ENCODE results near the gene KCNQ4.
A peak's percentile ranks its signal among the peaks of the same experiment; 100 is the strongest.

The KCNQ4 gene

DNA sequence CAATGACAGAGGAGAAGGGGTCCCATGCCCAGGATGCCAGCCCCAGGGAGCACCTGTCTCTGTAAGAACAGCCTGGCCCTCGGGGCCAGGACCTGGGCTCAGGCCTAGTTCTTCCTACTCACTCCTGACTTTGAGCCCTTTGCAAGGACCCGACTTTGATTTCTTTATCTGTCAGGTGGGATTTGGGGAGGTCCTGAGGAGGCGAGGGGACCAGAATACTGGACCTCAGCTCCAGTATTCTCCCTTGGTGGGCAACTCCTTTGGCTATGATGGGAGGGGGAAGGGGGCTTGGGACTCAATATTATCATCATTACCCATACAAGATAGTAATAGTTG lies 18.1 kb downstream of the KCNQ4 start:
- no peak for TF ChIP-seq GATA1 (IDR thresholded peaks at IDR 0.05; ENCODE audit: low read depth, low read length)
- no peak for TF ChIP-seq POLR2A (IDR thresholded peaks at IDR 0.05; ENCODE audit: low read length)
- no peak for DNase-seq

GRCh38 chr1:40802078-40802741 lies 18.6 kb downstream of the KCNQ4 start:
- DNase-seq: peak; percentile 91 to 93
- TF ChIP-seq POLR2A (IDR thresholded peaks at IDR 0.05; ENCODE audit: low read length): no peak
- no peak for TF ChIP-seq GATA1 (IDR thresholded peaks at IDR 0.05; ENCODE audit: low read depth, low read length)

DNA sequence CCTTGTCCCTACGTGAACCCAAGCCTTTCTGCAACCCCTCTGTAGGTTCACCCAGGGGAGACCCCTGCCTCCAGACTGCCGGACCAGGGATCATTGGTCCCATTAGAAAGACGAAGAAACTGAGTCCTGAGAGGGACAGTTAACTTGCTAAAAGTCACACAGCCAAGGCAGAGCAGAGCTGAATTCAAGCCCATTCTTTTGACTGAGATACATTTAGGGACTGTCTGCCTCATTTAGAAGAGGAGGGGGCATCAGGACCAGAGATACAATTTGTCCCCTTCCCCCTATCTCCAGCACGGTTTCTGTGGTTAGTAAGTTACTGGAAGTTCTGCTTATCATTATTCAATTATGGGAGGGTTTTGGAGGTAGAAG lies 19.1 kb downstream of the KCNQ4 start:
- TF ChIP-seq POLR2A (IDR thresholded peaks at IDR 0.05; ENCODE audit: low read length) (no peak), GATA1 (IDR thresholded peaks at IDR 0.05; ENCODE audit: low read depth, low read length) (no peak)
- peak in 1 of 2 experiments; percentile 42 for DNase-seq

GRCh38 chr1:40803447-40803846 lies 19.9 kb downstream of the KCNQ4 start:
- TF ChIP-seq GATA1 (IDR thresholded peaks at IDR 0.05; ENCODE audit: low read depth, low read length) (no peak), POLR2A (IDR thresholded peaks at IDR 0.05; ENCODE audit: low read length) (no peak)
- DNase-seq: no peak

- no peak for TF ChIP-seq POLR2A (IDR thresholded peaks at IDR 0.05; ENCODE audit: low read length)
- TF ChIP-seq GATA1 (IDR thresholded peaks at IDR 0.05; ENCODE audit: low read depth, low read length): no peak
- no peak for DNase-seq
These were observed 20.3 kb downstream of the KCNQ4 start for GRCh38 chr1:40803902-40804301.

GRCh38 chr1:40806240-40806639 lies 22.7 kb downstream of the KCNQ4 start:
- TF ChIP-seq POLR2A (IDR thresholded peaks at IDR 0.05; ENCODE audit: low read length): no peak
- no peak for TF ChIP-seq GATA1 (IDR thresholded peaks at IDR 0.05; ENCODE audit: low read depth, low read length)
- no peak for DNase-seq

- no peak for TF ChIP-seq GATA1 (IDR thresholded peaks at IDR 0.05; ENCODE audit: low read depth, low read length)
- TF ChIP-seq POLR2A (IDR thresholded peaks at IDR 0.05; ENCODE audit: low read length): no peak
These were observed 23.4 kb downstream of the KCNQ4 start for GRCh38 chr1:40806731-40807695.

GRCh38 chr1:40808002-40808401 lies 24.4 kb downstream of the KCNQ4 start:
- DNase-seq: no peak
- TF ChIP-seq POLR2A (IDR thresholded peaks at IDR 0.05; ENCODE audit: low read length): no peak
- TF ChIP-seq GATA1 (IDR thresholded peaks at IDR 0.05; ENCODE audit: low read depth, low read length): no peak

More at GRCh38 chr1:40806731-40807695, 23.4 kb downstream of the KCNQ4 start:
- no peak for DNase-seq

DNA sequence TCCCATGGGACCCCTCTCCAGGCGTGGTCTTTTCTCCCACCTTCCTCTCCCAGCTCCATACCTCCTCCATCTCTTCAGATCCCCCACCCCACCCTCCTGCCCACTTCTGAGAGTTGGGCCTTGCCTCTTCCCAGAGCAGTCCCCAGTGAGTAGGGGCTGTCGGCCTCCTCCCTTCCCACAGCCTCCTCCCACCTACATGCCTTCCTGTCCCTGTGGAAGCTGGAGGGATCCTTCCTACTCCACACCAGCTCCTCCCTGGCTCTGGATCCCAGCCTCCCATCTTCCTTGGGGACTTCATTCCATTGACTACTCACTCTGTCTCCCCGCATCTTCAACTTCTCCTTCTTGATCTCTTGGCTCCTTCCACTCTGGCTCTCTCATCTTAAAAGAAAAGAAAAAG lies 24.9 kb downstream of the KCNQ4 start:
- DNase-seq: no peak
- TF ChIP-seq GATA1 (IDR thresholded peaks at IDR 0.05; ENCODE audit: low read depth, low read length) (no peak), POLR2A (IDR thresholded peaks at IDR 0.05; ENCODE audit: low read length) (no peak)

- DNase-seq: peak; percentile 20 to 42
- TF ChIP-seq POLR2A (IDR thresholded peaks at IDR 0.05; ENCODE audit: low read length): no peak
- no peak for TF ChIP-seq GATA1 (IDR thresholded peaks at IDR 0.05; ENCODE audit: low read depth, low read length)
These were observed 25.3 kb downstream of the KCNQ4 start for GRCh38 chr1:40808909-40809308.

- DNase-seq: peak; percentile 68 to 71
- TF ChIP-seq POLR2A (IDR thresholded peaks at IDR 0.05; ENCODE audit: low read length) (no peak), GATA1 (IDR thresholded peaks at IDR 0.05; ENCODE audit: low read depth, low read length) (no peak)
These were observed 27.3 kb downstream of the KCNQ4 start for GRCh38 chr1:40810927-40811326.

DNA sequence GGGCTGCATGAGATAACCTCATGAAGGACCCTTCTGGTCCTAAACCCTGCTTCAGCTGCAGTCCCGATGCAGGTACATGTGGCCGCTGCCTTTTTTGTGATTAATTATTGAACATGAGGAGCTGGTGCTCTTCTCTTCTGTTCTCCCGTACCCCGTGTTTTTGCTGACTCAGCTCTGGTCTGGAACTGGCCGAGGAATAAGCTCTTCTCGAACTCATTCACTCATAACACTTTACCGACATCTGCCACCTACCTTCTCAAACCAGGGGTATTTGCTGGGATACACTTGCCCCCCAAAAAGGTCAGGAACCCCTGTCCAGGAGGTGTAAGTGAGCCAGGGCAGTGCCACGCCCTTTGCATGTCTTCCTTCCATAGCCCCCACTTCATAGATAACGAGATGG lies 31.8 kb downstream of the KCNQ4 start:
- TF ChIP-seq GATA1 (IDR thresholded peaks at IDR 0.05; ENCODE audit: low read depth, low read length): no peak
- TF ChIP-seq POLR2A (IDR thresholded peaks at IDR 0.05; ENCODE audit: low read length): no peak
- no peak for DNase-seq

DNA sequence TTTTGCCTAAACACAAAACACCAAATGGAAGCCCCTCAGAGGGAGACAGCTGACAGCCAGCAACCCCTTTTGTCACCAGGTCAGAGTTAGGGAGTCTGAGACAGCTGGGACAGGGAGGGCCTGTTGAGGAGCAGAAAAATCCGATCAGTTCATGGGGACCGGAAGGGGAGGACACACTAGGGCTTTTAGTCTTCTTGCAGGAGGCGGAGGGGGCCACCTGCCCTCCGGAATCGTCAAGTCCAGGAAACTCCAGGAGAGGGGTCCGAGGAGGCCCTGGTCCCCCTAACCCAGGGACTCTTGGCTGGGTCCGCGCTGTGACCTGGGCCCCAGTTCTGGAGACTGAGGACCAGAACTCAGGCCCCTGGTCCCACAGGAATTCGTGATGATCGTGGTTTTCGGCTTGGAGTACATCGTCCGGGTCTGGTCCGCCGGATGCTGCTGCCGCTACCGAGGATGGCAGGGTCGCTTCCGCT lies 34.2 kb downstream of the KCNQ4 start:
- no peak for DNase-seq
- TF ChIP-seq GATA1 (IDR thresholded peaks at IDR 0.05; ENCODE audit: low read depth, low read length): no peak
- TF ChIP-seq POLR2A (IDR thresholded peaks at IDR 0.05; ENCODE audit: low read length): no peak

DNA sequence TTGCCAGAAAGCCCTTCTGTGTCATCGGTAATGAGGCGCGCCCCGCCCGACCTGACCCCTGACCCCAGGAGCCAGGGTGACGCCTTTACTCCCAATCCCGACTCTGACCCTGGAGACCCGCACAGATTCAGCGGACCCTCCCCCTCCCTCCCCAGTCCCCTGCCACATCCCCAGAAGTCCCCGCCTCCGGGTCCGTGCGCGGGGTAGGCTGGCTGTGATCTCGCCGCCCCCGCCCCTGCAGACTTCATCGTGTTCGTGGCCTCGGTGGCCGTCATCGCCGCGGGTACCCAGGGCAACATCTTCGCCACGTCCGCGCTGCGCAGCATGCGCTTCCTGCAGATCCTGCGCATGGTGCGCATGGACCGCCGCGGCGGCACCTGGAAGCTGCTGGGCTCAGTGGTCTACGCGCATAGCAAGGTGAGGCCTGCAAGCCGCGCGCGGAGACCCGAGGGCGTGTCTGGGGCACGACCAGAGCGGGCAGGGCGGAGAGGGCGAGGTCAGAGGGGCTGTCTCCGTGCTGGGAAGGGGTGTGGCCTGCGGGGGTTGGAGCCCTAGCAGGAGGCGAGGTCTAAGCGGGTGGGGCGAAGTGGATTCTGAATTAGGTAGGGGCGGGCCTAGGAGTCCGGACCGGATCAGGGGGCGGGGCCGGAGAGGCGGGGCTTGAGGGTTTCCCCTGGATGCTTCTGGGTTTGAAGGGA lies 34.8 kb downstream of the KCNQ4 start:
- TF ChIP-seq POLR2A (IDR thresholded peaks at IDR 0.05; ENCODE audit: low read length) (no peak), GATA1 (IDR thresholded peaks at IDR 0.05; ENCODE audit: low read depth, low read length) (no peak)
- peak; percentile 90 to 92 for DNase-seq
